Muscle of leg (tissue), 11 donors: Measurements from ENCODE around the gene RAB3GAP1. TPM values are rescaled to one million over a fixed set of nuclear protein-coding genes. Genes with fewer than 3 reads are reported as not detected.
"Not testable (repeated sequence)": the region's sequence is repeated elsewhere in the genome, so short reads cannot be mapped to it uniquely, and the experiment has no call there.

ENCODE experiments used
- DNase-seq: peaks from one replicate; pipeline ENCODE4 v3.0.0; 2013
- H3K27ac ChIP-seq: one replicate; pipeline ENCODE4 v1.5.1; 2013; ENCODE audit warnings: mild to moderate bottlenecking, low read length, control low read depth
- H3K27me3 ChIP-seq: one replicate; pipeline ENCODE4 v1.6.1; 2013; ENCODE audit warnings: low read length; ENCODE audit not compliant: control insufficient read depth, insufficient read depth
- H3K36me3 ChIP-seq: one replicate; pipeline ENCODE4 v1.6.1; 2013; ENCODE audit warnings: low read length; ENCODE audit not compliant: control insufficient read depth, insufficient read depth
- H3K4me1 ChIP-seq: one replicate; pipeline ENCODE4 v1.6.1; 2013; ENCODE audit warnings: low read length; ENCODE audit not compliant: control insufficient read depth, insufficient read depth
- H3K4me3 ChIP-seq: one replicate; pipeline ENCODE4 v1.5.1; 2013; ENCODE audit warnings: low read length, control low read depth
- H3K9me3 ChIP-seq: replicated peaks from 2 replicates; pipeline ENCODE4 v1.6.1; 2013; ENCODE audit warnings: low read depth, low read length; ENCODE audit not compliant: control insufficient read depth
- WGBS: methylation state at CpG from one replicate; pipeline ENCODE4 v1.1.5; 2013; ENCODE audit warnings: missing lambda C conversion rate; ENCODE audit not compliant: insufficient coverage; 5-methylcytosine and 5-hydroxymethylcytosine counted together
- polyA plus RNA-seq, 8 donors: library from polyadenylated mRNA; unstranded; fragments of 120-200 nt; gene quantifications; one replicate each; pipeline versions ENCODE4 v1.2.1 to v1.2.3, GENCODE V29; 2013; ENCODE audit warnings: inconsistent platforms in 1 of 8, low replicate concordance in 1 of 8; ENCODE audit not compliant: insufficient read length in 8 of 8, insufficient read depth in 1 of 8
- total RNA-seq: library from RNA; stranded (reverse); fragments of 120-200 nt; gene quantifications from one replicate; pipeline ENCODE4 v1.2.4, GENCODE V29; 2013

RAB3GAP1 gene
- total and polyA plus RNA-seq, 9 donors: 28.7 to 38.3 (median 33.5) TPM

- 71% methylated on average over 9 of the region's 10 CpGs for WGBS
- no peaks in the 10 kb centered on the region for H3K4me1 ChIP-seq
- no peak for DNase-seq
These were observed 28.9 kb upstream of the RAB3GAP1 start for GRCh38 chr2:135022952-135023880.

GRCh38 chr2:135023886-135024485, 28.1 kb upstream of the RAB3GAP1 start:
- Histone ChIP-seq H3K36me3 (no peaks in the 10 kb centered on the region), H3K4me1 (no peaks in the 10 kb centered on the region), H3K27ac (no peak overlapping the region), H3K9me3 (no peaks in the 10 kb centered on the region), H3K4me3 (no peak overlapping the region), H3K27me3 (no peaks in the 10 kb centered on the region)
- no peak for DNase-seq
- WGBS: 100% methylated on average over 3 of the region's 5 CpGs

More at GRCh38 chr2:135022952-135023880, 28.9 kb upstream of the RAB3GAP1 start:
- no peaks in the 10 kb centered on the region for H3K27me3 ChIP-seq
- H3K4me3 ChIP-seq: no peak overlapping the region
- no peaks in the 10 kb centered on the region for H3K9me3 ChIP-seq
- no peaks in the 10 kb centered on the region for H3K36me3 ChIP-seq
- H3K27ac ChIP-seq: no peak overlapping the region

GRCh38 chr2:135029481-135030134, 22.5 kb upstream of the RAB3GAP1 start:
- Histone ChIP-seq H3K4me1 (no peaks in the 10 kb centered on the region), H3K27ac (no peak overlapping the region), H3K9me3 (no peaks in the 10 kb centered on the region), H3K27me3 (no peaks in the 10 kb centered on the region), H3K36me3 (no peaks in the 10 kb centered on the region), H3K4me3 (no peak overlapping the region)
- no CpG with 5 or more reads among the region's 2 CpGs for WGBS
- DNase-seq: no peak

- WGBS: 100% methylated on average over 1 of the region's 1 CpG
- peak; percentile 62 for DNase-seq
- Histone ChIP-seq H3K4me3 (no peak overlapping the region), H3K9me3 (no peaks in the 10 kb centered on the region), H3K27ac (no peak overlapping the region), H3K36me3 (no peaks in the 10 kb centered on the region), H3K4me1 (no peaks in the 10 kb centered on the region), H3K27me3 (no peaks in the 10 kb centered on the region)
These were observed 21.3 kb upstream of the RAB3GAP1 start for GRCh38 chr2:135030826-135031225.

GRCh38 chr2:135033216-135033615, 18.9 kb upstream of the RAB3GAP1 start:
- not testable (repeated sequence) for H3K27me3 ChIP-seq, H3K4me1 ChIP-seq, DNase-seq, H3K4me3 ChIP-seq, H3K9me3 ChIP-seq, H3K36me3 ChIP-seq, H3K27ac ChIP-seq
- WGBS: no CpG with 5 or more reads among the region's 33 CpGs

GRCh38 chr2:135037831-135038230, 14.3 kb upstream of the RAB3GAP1 start:
- no peaks in the 10 kb centered on the region for H3K27me3 ChIP-seq
- no peaks in the 10 kb centered on the region for H3K9me3 ChIP-seq
- no peak overlapping the region for H3K4me3 ChIP-seq
- DNase-seq: no peak
- no peaks in the 10 kb centered on the region for H3K4me1 ChIP-seq
- no peaks in the 10 kb centered on the region for H3K36me3 ChIP-seq
- no peak overlapping the region for H3K27ac ChIP-seq
- 67% methylated on average over 1 of the region's 3 CpGs for WGBS

- H3K27me3 ChIP-seq: no peaks in the 10 kb centered on the region
- H3K9me3 ChIP-seq: no peaks in the 10 kb centered on the region
- H3K4me3 ChIP-seq: no peak overlapping the region
- H3K27ac ChIP-seq: no peak overlapping the region
- no peaks in the 10 kb centered on the region for H3K36me3 ChIP-seq
- no CpG with 5 or more reads among the region's 2 CpGs for WGBS
- no peaks in the 10 kb centered on the region for H3K4me1 ChIP-seq
- no peak for DNase-seq
These were observed 8.7 kb upstream of the RAB3GAP1 start for GRCh38 chr2:135043345-135043744.

- Histone ChIP-seq H3K27me3 (no peaks in the 10 kb centered on the region), H3K27ac (no peak within 1 kb of the TSS), H3K4me3 (no peak within 1 kb of the TSS), H3K36me3 (no peaks in the 10 kb centered on the region), H3K9me3 (no peaks in the 10 kb centered on the region), H3K4me1 (no peaks in the 10 kb centered on the region)
- DNase-seq: peak; percentile 7
These were observed 4.8 kb upstream of the RAB3GAP1 start, which contains the start of gene MAP3K19 for GRCh38 chr2:135047300-135047699. TSS of gene MAP3K19 (minus strand) at chr2:135047447. CDS start at chr2:135024647, 22,800 bp downstream.

- Histone ChIP-seq H3K36me3 (no peaks in the 10 kb centered on the region), H3K27ac (no peak overlapping the region), H3K4me1 (peaks cover 3% of the 10 kb centered on the region), H3K27me3 (no peaks in the 10 kb centered on the region), H3K9me3 (no peaks in the 10 kb centered on the region), H3K4me3 (no peak overlapping the region)
- DNase-seq: no peak
- 86% methylated on average over 1 of the region's 6 CpGs for WGBS
These were observed 4.0 kb upstream of the RAB3GAP1 start for GRCh38 chr2:135048122-135048521.

GRCh38 chr2:135050132-135050531, 2.0 kb upstream of the RAB3GAP1 start:
- H3K9me3 ChIP-seq: no peaks in the 10 kb centered on the region
- H3K4me1 ChIP-seq: peaks cover 6% of the 10 kb centered on the region
- no peak for DNase-seq
- WGBS: 91% methylated on average over 1 of the region's 3 CpGs
- H3K27me3 ChIP-seq: no peaks in the 10 kb centered on the region
- no peaks in the 10 kb centered on the region for H3K36me3 ChIP-seq
- H3K4me3 ChIP-seq: no peak overlapping the region
- no peak overlapping the region for H3K27ac ChIP-seq
